ENCODE measurements around the gene RBCK1.

Gene RBCK1

GRCh38 chr20:436476-436875 lies 28.4 kb downstream of the RBCK1 start:
- no peak for ATAC-seq
- no peak for TF ChIP-seq PATZ1 (CRISPR knock-in tag; IDR thresholded peaks at IDR 0.05; ENCODE audit: borderline replicate concordance)

- TF ChIP-seq TSHZ2 (CRISPR knock-in tag; IDR thresholded peaks at IDR 0.05) (no peak), PPARA (CRISPR knock-in tag; IDR thresholded peaks at IDR 0.05; ENCODE audit: borderline replicate concordance) (no peak), RARB (CRISPR knock-in tag; IDR thresholded peaks at IDR 0.05) (no peak), PATZ1 (CRISPR knock-in tag; IDR thresholded peaks at IDR 0.05; ENCODE audit: borderline replicate concordance) (no peak), CREB5 (CRISPR knock-in tag; IDR thresholded peaks at IDR 0.05; ENCODE audit: low read depth) (no peak), ESRRG (CRISPR knock-in tag; IDR thresholded peaks at IDR 0.05) (no peak), ARNTL (CRISPR knock-in tag; IDR thresholded peaks at IDR 0.05; ENCODE audit: borderline replicate concordance, low read depth) (no peak), ZFP30 (CRISPR knock-in tag; IDR thresholded peaks at IDR 0.05) (no peak), BACH2 (CRISPR knock-in tag; IDR thresholded peaks at IDR 0.05; ENCODE audit: borderline replicate concordance) (no peak), POU6F1 (CRISPR knock-in tag; IDR thresholded peaks at IDR 0.05; ENCODE audit: borderline replicate concordance, low read depth) (no peak), GLIS3 (CRISPR knock-in tag; IDR thresholded peaks at IDR 0.05) (no peak), SNAI2 (CRISPR knock-in tag; IDR thresholded peaks at IDR 0.05) (no peak), CSDC2 (CRISPR knock-in tag; IDR thresholded peaks at IDR 0.05) (no peak), OSR1 (CRISPR knock-in tag; IDR thresholded peaks at IDR 0.05) (no peak), ZNF70 (CRISPR knock-in tag; IDR thresholded peaks at IDR 0.05) (no peak), ZC3H10 (CRISPR knock-in tag; IDR thresholded peaks at IDR 0.05) (no peak), CSRNP3 (CRISPR knock-in tag; IDR thresholded peaks at IDR 0.05) (no peak)
- no peak for ATAC-seq
Measured at GRCh38 chr20:437787-438486, 29.8 kb downstream of the RBCK1 start.

All from SK-N-SH treated with all-trans-retinoic acid at 6 μM for 48 hours (cell line).